GM19023 (cell line): ENCODE data around the gene HNRNPA1.
"Not testable (repeated sequence)": the region's sequence is repeated elsewhere in the genome, so short reads cannot be mapped to it uniquely, and the experiment has no call there.

Experiments
- ATAC-seq: cut with Tn5 transposase; IDR thresholded peaks from one replicate; pipeline ENCODE4 v1.9.1; 2021; ENCODE audit warnings: mild to moderate bottlenecking, moderate library complexity; ENCODE audit not compliant: unreplicated experiment

Gene HNRNPA1

DNA sequence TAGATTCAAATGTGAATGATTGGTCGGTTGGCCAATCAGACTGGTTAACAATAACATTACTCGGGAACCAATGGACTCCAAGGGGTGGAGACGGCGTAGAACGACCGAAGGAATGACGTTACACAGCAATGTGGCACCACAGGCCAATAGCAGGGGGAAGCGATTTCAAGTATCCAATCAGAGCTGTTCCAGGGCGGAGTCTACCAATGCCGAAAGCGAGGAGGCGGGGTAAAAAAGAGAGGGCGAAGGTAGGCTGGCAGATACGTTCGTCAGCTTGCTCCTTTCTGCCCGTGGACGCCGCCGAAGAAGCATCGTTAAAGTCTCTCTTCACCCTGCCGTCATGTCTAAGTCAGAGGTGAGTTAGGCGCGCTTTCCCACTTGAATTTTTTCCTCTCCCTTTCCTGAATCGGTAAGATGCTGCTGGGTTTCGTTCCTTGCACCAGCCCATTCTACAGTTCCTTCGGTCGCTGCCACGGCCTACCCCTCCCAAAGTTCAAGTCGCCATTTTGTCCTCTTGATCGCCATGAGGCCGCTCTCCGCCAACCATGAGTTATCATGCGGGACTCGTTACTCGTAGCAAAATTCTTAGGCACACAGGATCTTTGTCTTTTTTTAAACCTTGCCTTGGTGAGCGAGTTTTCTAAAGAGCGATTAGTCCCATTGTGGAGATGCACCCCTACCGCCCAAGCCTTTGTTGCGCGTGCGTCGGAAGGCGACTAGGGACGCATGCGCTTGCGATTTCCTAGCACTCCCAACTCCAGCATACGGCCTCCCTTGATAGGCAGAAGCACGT lies at the start of gene HNRNPA1:
Gene HNRNPA1, plus strand, starts transcription at position 259 of the 793 bp plus-strand sequence. Its CDS starts 82 bp downstream, at position 341.
- peak; percentile 86 for ATAC-seq

- not testable (repeated sequence) for ATAC-seq
These were observed 49.3 kb upstream of the HNRNPA1 start for GRCh38 chr12:54231269-54231668.

DNA sequence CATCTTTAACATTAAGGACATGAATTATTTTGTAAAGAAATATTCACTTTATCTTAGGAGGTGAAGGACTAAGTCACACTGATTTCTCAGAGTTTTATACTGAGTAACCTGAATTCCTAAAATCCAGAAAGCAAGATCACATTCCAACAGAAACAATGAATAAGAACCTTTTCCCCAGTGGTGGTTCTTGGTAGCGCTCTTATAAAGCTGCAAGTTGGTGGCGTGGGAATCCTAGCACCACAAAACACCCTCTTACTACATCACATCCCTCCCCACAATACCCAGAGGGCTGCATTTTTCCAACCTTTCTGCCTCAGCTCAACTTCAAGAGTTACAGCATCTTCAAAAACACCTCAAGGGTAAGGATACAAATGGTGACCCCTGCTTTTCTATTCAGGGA lies 47.7 kb upstream of the HNRNPA1 start:
- no peak for ATAC-seq

GRCh38 chr12:54238531-54238930 lies 42.0 kb upstream of the HNRNPA1 start:
- ATAC-seq, result no peak

DNA sequence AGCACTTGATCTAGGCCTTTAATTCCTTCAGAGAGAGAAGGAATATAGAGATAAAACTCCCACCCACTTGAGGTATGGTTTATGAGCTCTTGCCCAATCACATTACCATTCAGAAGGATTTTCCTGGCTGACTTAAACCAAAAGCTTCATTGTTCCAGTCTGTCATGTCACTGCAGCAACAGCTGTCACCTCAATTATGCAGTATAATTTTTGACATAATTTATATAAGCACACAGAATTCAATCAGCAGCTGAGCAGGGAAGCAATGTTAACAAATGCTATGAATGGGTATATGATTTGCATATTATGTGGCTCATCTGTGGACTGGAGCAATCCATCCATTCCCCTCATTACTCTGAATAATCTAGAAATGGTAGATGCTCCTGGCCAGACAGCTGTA lies 40.9 kb upstream of the HNRNPA1 start:
- ATAC-seq, result no peak

DNA sequence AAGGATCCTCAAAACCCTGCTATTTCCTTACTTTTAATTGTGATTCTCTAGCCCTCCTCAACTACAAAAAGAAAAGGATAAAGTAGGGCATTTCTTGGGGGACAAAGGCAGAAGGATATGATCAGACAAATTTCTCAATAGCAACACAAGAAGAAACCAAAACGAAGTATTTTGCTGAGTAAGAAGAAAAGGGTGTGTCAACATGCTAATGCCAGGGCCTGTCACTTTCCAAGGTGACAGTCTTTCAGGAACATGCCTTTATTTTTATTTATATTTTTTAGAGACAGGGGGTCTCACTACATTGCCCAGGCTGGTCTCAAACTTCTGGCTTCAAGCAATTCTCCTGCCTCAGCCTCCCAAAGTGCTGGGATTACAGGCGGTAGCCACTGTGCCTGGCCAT lies 40.4 kb upstream of the HNRNPA1 start:
- ATAC-seq, result no peak

GRCh38 chr12:54240971-54241588 lies 39.4 kb upstream of the HNRNPA1 start:
- no peak for ATAC-seq

DNA sequence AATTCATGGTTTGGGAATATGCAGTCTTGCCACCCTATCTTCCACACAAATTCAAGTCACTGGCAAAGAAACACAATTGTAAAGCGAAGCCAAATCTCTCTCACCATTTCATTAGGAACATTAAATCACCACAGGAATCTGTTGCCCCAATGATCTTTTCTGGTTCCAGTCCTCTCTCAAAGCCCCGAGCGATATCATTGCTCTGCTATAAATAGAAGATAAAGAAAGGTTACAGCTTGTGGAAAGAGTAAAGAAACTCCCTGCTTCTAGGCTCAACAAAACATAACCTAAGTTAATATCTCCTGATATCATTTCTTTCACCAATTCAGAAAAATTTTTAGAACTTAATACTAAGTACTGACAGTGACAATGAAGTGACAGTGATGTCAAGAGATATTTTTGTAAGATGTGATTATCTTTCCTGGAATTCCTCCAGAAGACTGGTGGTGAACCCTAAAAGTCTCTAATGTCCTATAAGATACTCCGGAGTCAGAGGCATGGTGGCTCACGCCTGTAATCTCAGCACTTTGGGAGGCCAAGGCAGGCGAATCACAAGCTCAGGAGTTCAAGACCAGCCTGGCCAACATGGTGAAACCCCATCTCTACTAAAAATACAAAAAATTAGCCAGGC lies 34.4 kb upstream of the HNRNPA1 start:
- ATAC-seq, result no peak

GRCh38 chr12:54249489-54249888 lies 31.0 kb upstream of the HNRNPA1 start:
- ATAC-seq, result no peak

DNA sequence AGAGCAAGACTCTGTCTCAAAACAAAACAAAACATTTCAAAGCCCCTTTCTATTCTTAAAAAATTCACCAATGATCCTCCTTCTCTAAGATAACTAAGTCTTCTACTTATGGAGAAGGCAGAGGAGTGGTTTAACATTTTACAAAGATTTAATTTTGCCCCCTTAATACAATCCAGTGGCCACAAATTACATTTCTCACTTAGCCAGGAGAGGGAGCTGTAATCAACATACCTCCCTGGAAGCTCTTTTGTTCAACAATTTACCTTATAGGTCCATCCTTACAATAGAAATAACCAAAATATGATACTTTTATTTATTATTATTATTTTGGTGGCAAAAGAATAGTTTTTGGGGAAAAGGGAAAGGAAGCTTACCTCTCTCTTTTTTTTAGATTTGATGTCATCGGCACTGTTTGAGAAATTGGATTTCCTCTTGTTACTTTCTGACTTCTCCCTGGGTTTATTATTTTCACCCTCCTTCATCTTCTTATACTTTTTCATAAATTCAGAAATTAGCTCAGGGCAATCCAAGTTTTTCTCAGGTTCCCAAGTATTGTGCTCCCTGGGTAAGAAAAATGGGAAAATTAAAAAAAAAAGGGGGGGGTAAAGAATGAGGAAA lies 28.8 kb upstream of the HNRNPA1 start:
- ATAC-seq, result no peak

DNA sequence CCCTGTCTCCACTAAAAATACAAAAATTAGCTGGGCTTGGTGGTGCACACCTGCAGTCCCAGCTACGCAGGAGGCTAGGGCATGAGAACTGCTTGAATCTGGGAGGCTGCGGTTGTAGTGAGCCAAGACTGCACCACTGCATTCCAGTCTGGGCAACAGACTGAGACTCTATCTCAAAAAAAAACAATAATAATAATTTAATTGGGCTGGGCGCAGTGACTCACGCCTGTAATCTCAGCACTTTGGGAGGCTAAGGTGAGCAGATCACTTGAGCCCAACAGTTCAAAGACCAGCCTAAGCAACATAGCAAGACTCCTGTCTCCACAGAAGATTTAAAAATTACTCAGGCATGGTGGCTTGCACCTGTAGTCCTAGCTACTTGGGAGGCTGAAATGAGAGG lies 27.3 kb upstream of the HNRNPA1 start:
- no peak for ATAC-seq

- no peak for ATAC-seq
These were observed 23.2 kb upstream of the HNRNPA1 start for GRCh38 chr12:54257332-54257731.

DNA sequence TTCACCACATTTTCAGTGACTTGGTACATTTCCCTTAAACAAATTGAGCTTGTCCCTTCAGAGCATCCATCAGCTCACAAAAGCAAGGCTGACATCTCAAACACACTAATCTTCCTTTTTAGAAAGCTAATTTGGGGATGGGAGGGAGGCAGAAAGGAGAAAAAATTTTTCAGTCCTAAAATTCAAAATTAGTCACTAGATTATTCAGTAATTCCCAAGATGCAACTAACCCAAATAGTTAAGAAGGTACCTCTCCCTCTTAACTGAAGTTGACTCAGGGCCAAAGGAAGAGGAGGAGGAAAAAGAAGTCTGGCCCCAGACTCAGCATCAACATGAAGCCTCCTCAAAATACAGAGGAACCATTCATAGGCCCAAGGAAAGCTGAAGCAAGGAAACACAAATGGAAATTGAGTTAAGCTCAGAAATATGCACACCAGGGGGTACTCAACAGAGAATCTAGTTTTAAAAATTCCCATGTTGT lies 22.3 kb upstream of the HNRNPA1 start:
- ATAC-seq, result no peak

- peak; percentile 87 for ATAC-seq
These were observed 21.1 kb upstream of the HNRNPA1 start for GRCh38 chr12:54259194-54260011.

DNA sequence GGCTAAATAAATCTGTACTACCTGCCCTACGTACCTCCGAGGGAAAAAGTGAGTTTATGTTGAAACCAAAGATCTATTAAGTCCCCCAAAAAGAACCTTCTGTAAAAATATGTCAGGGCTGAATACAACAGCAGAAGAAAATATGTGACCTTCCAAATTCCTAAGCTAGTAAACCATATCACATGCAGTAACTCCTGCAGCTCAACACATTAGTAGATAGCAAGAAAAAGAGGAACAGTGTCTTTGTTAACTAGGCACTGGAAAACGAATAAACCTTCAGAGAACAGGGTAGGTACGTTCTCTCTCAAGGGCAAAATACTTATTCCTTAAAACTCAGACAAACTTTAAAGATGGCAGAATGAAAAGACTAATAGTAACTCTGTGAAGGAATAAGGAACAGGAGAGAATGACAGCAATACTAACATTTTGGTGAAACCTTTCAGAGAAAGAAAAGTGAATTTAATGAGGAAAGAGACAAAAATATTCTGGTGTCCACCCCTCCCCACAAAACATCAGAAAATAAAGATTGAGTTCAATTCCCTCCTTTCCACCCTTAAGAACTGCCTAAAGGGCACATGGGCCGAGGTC lies 18.6 kb upstream of the HNRNPA1 start:
- no peak for ATAC-seq

DNA sequence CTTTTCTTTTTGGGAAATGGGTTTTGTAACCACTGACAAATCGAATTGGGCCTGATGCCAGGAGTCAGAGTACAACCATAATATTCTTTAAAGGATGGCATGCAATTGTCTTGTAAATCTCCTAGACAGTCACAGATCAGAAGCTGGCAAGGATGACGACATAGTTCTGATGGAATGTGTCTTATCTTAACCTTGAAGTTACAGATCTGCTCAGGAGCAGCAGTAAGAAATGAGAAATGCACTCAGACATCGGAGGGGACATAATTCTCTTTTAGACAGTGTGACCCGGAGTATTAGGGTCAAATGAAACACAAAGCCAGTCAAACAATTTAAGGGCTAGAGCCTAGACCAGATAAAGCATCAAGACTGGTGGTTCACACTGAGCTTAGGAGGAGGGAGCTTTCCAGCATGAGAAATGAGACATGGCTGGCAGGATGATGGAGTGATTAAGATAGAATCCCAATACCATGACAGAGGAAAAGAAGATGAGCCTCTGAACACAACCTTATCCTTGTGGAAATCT lies 18.1 kb upstream of the HNRNPA1 start:
- ATAC-seq, result no peak

GRCh38 chr12:54265364-54265812 lies 15.1 kb upstream of the HNRNPA1 start:
- ATAC-seq, result no peak

DNA sequence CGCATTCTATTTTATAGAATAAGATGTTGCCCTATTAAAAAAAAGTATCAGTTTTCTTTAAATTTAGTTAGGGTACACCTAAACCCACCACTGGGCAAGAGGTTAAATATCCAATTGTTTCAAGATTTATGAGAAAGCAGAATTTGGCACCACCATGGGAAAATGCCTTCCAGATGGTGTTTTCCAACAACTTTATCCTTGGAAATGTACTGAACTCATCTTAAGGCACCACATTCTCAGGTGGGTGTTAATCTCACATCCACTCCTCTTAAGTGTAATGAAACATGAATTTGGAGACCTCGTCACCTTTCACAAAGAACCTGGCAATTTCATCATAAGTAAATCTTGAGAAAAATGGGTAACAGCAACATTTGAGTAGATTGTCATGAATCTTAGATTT lies 13.7 kb upstream of the HNRNPA1 start:
- ATAC-seq, result no peak

- no peak for ATAC-seq
These were observed 10.2 kb upstream of the HNRNPA1 start for GRCh38 chr12:54270345-54270744.

- no peak for ATAC-seq
These were observed 8.3 kb upstream of the HNRNPA1 start for GRCh38 chr12:54272214-54272613.
